Mesendoderm (in vitro differentiated cells): Measurements from ENCODE around the gene ERCC8.
A peak's percentile ranks its signal among the peaks of the same experiment; 100 is the strongest.
"Not testable (repeated sequence)": the region's sequence is repeated elsewhere in the genome, so short reads cannot be mapped to it uniquely, and the experiment has no call there.

Experiments used
- DNase-seq: peaks from one replicate; pipeline ENCODE4 v3.0.0; 2013
- H2AK5ac ChIP-seq: 2 replicates; pipeline ENCODE4 v1.6.1; 2013; ENCODE audit warnings: low read length, inconsistent platforms
- H2BK120ac ChIP-seq: 2 replicates; pipeline ENCODE4 v1.6.1; 2013; ENCODE audit warnings: low read depth, mild to moderate bottlenecking, low read length, moderate library complexity, mixed read lengths
- H2BK15ac ChIP-seq: replicated peaks from 2 replicates; pipeline ENCODE4 v1.6.1; 2013; ENCODE audit warnings: low read depth, mild to moderate bottlenecking, moderate library complexity
- H2BK5ac ChIP-seq: 2 replicates; pipeline ENCODE4 v1.6.1; 2013; ENCODE audit warnings: low read length, inconsistent platforms
- H3K18ac ChIP-seq: 2 replicates; pipeline ENCODE4 v1.6.1; 2013; ENCODE audit warnings: mild to moderate bottlenecking, low read length, mixed read lengths
- H3K23ac ChIP-seq: one replicate; pipeline ENCODE4 v1.6.1; 2013; ENCODE audit warnings: low read length
- H3K27ac ChIP-seq: 2 replicates; pipeline ENCODE4 v1.5.1; 2013; ENCODE audit warnings: low read depth, mild to moderate bottlenecking, inconsistent platforms, low read length, moderate library complexity
- H3K27me3 ChIP-seq: 2 replicates; pipeline ENCODE4 v1.6.1; 2013; ENCODE audit warnings: low read length, control low read depth, mild to moderate bottlenecking, inconsistent platforms; ENCODE audit not compliant: insufficient read depth, poor library complexity
- H3K36me3 ChIP-seq: 2 replicates; pipeline ENCODE4 v1.6.1; 2013; ENCODE audit warnings: low read length, inconsistent platforms; ENCODE audit not compliant: control insufficient read depth, insufficient read depth
- H3K4ac ChIP-seq: one replicate; pipeline ENCODE4 v1.6.1; 2013; ENCODE audit warnings: low read depth, mild to moderate bottlenecking, low read length, moderate library complexity
- H3K4me1 ChIP-seq: 2 replicates; pipeline ENCODE4 v1.6.1; 2013; ENCODE audit warnings: low read depth, low read length, inconsistent platforms; ENCODE audit not compliant: control insufficient read depth
- H3K4me2 ChIP-seq: 2 replicates; pipeline ENCODE4 v1.6.1; 2013; ENCODE audit warnings: low read length
- H3K4me3 ChIP-seq: 2 replicates; pipeline ENCODE4 v1.5.1; 2013; ENCODE audit warnings: mild to moderate bottlenecking, low read length
- H3K56ac ChIP-seq: one replicate; pipeline ENCODE4 v1.6.1; 2013; ENCODE audit warnings: low read length
- H3K79me1 ChIP-seq: 2 replicates; pipeline ENCODE4 v1.6.1; 2013; ENCODE audit warnings: low read length, inconsistent platforms
- H3K79me2 ChIP-seq: 2 replicates; pipeline ENCODE4 v1.6.1; 2013; ENCODE audit warnings: mild to moderate bottlenecking, low read length; ENCODE audit not compliant: control insufficient read depth, insufficient read depth
- H3K9ac ChIP-seq: 2 replicates; pipeline ENCODE4 v1.6.1; 2013; ENCODE audit warnings: low read length, inconsistent platforms
- H4K5ac ChIP-seq: one replicate; pipeline ENCODE4 v1.6.1; 2013; ENCODE audit warnings: low read length
- H4K8ac ChIP-seq: one replicate; pipeline ENCODE4 v1.6.1; 2013; ENCODE audit warnings: low read depth, mild to moderate bottlenecking, control low read depth, low read length, moderate library complexity
- WGBS: extraction: QIAGEN DNeasy Blood & Tissue Kit; methylation state at CpG from one replicate; pipeline ENCODE4 v1.1.7; 2013; ENCODE audit warnings: low lambda C conversion rate, missing lambda C conversion rate; ENCODE audit not compliant: insufficient coverage; ENCODE audit errors: extremely low coverage; 5-methylcytosine and 5-hydroxymethylcytosine counted together

ERCC8 gene

DNA sequence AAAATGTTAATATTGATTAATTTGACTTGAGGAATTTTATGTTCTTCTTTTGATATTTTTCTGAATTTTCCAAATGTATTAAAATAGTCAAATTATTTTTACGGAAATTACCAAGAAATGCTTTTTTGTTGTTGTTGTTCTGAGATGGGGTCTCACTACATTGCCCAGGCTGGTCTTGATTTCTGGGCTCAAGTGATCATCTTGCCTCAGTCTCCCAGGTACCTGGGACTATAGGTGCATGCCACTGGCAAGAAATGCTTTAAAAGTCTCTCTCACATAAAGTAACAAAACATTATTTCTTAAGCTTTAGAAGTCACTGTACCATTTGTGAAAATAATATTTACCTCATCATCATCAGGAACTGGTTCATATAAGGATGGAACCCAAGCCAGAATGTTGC lies 57.8 kb downstream of the ERCC8 start:
- WGBS = no CpG with 5 or more reads among the region's 1 CpG
- no peak overlapping the region for H3K4ac ChIP-seq
- H4K5ac ChIP-seq = no peak overlapping the region
- no peak overlapping the region for H3K27ac ChIP-seq
- no peak overlapping the region for H3K23ac ChIP-seq
- no peak overlapping the region for H3K4me2 ChIP-seq
- H4K8ac ChIP-seq = no peak overlapping the region
- no peak overlapping the region for H3K9ac ChIP-seq
- H3K4me1 ChIP-seq = no peaks in the 10 kb centered on the region
- H3K18ac ChIP-seq = no peak overlapping the region
- no peak overlapping the region for H2BK120ac ChIP-seq
- no peak overlapping the region for H2AK5ac ChIP-seq
- H3K79me1 ChIP-seq = no peaks in the 10 kb centered on the region
- no peak overlapping the region for H3K56ac ChIP-seq
- no peak overlapping the region for H2BK5ac ChIP-seq
- no peak overlapping the region for H2BK15ac ChIP-seq
- no peak for DNase-seq
- no peaks in the 10 kb centered on the region for H3K36me3 ChIP-seq
- H3K79me2 ChIP-seq = no peaks in the 10 kb centered on the region
- no peak overlapping the region for H3K4me3 ChIP-seq
- no peaks in the 10 kb centered on the region for H3K27me3 ChIP-seq

- Histone ChIP-seq H4K5ac (no peak overlapping the region), H3K4me2 (no peak overlapping the region), H3K27ac (no peak overlapping the region), H3K4ac (no peak overlapping the region), H3K79me2 (no peaks in the 10 kb centered on the region), H3K23ac (no peak overlapping the region), H2BK5ac (no peak overlapping the region), H3K4me1 (no peaks in the 10 kb centered on the region), H3K56ac (no peak overlapping the region), H3K9ac (no peak overlapping the region), H2AK5ac (no peak overlapping the region), H2BK120ac (no peak overlapping the region), H3K4me3 (no peak overlapping the region), H3K18ac (no peak overlapping the region), H4K8ac (no peak overlapping the region), H3K27me3 (no peaks in the 10 kb centered on the region), H3K79me1 (no peaks in the 10 kb centered on the region), H2BK15ac (no peak overlapping the region), H3K36me3 (no peaks in the 10 kb centered on the region)
- no peak for DNase-seq
- no CpG with 5 or more reads among the region's 5 CpGs for WGBS
Measured at GRCh38 chr5:60886158-60886557, 58.7 kb downstream of the ERCC8 start.

GRCh38 chr5:60883229-60883628 lies 61.6 kb downstream of the ERCC8 start:
- Histone ChIP-seq H2AK5ac (no peak overlapping the region), H3K56ac (no peak overlapping the region), H4K5ac (no peak overlapping the region), H4K8ac (no peak overlapping the region), H3K27ac (no peak overlapping the region), H3K18ac (no peak overlapping the region), H3K79me2 (no peaks in the 10 kb centered on the region), H3K4me2 (no peak overlapping the region), H3K4ac (no peak overlapping the region), H3K79me1 (no peaks in the 10 kb centered on the region), H3K23ac (no peak overlapping the region), H2BK15ac (no peak overlapping the region), H2BK120ac (no peak overlapping the region), H3K4me1 (no peaks in the 10 kb centered on the region), H3K4me3 (no peak overlapping the region), H3K27me3 (no peaks in the 10 kb centered on the region), H2BK5ac (no peak overlapping the region), H3K36me3 (no peaks in the 10 kb centered on the region), H3K9ac (no peak overlapping the region)
- peak; percentile 24 for DNase-seq

- H2BK5ac ChIP-seq = no peak overlapping the region
- H3K27me3 ChIP-seq = no peaks in the 10 kb centered on the region
- no peaks in the 10 kb centered on the region for H3K4me1 ChIP-seq
- no peaks in the 10 kb centered on the region for H3K79me2 ChIP-seq
- no peak for DNase-seq
- H3K4me3 ChIP-seq = no peak overlapping the region
- no peak overlapping the region for H3K23ac ChIP-seq
- no peak overlapping the region for H3K56ac ChIP-seq
- no peak overlapping the region for H2BK15ac ChIP-seq
- H3K36me3 ChIP-seq = no peaks in the 10 kb centered on the region
- H2AK5ac ChIP-seq = no peak overlapping the region
- no peak overlapping the region for H3K4ac ChIP-seq
- H3K27ac ChIP-seq = no peak overlapping the region
- H3K9ac ChIP-seq = no peak overlapping the region
- H4K5ac ChIP-seq = no peak overlapping the region
- H3K4me2 ChIP-seq = no peak overlapping the region
- H3K18ac ChIP-seq = no peak overlapping the region
- H2BK120ac ChIP-seq = no peak overlapping the region
- no peaks in the 10 kb centered on the region for H3K79me1 ChIP-seq
- no peak overlapping the region for H4K8ac ChIP-seq
Measured at GRCh38 chr5:60872892-60873291, 72.0 kb downstream of the ERCC8 start.

DNA sequence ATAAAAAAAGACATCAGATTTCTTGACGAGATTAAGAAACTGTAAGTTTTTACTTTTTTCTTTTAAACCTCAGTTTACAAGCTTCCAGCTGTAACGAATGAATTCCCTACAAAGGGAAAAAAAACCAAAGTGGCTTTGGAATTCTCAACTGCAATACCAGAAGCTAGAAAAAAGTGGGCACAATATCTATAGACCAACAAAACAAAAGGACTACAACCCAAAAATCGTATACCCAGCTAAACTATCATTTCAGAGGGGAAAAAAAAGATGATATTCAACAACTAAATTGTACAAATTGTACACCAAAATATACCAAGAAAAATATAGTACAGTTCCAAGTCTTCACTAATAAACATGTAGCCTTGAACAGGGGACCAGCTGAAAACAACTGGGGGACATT lies 74.0 kb downstream of the ERCC8 start:
- no peaks in the 10 kb centered on the region for H3K36me3 ChIP-seq
- no peaks in the 10 kb centered on the region for H3K79me2 ChIP-seq
- no peak overlapping the region for H4K5ac ChIP-seq
- no peak overlapping the region for H2BK15ac ChIP-seq
- H3K18ac ChIP-seq = no peak overlapping the region
- H3K79me1 ChIP-seq = no peaks in the 10 kb centered on the region
- no peaks in the 10 kb centered on the region for H3K27me3 ChIP-seq
- H3K56ac ChIP-seq = no peak overlapping the region
- H2BK5ac ChIP-seq = no peak overlapping the region
- H3K4ac ChIP-seq = no peak overlapping the region
- no peak overlapping the region for H2BK120ac ChIP-seq
- H3K4me3 ChIP-seq = no peak overlapping the region
- no peak overlapping the region for H4K8ac ChIP-seq
- H2AK5ac ChIP-seq = no peak overlapping the region
- H3K9ac ChIP-seq = no peak overlapping the region
- no peaks in the 10 kb centered on the region for H3K4me1 ChIP-seq
- H3K4me2 ChIP-seq = no peak overlapping the region
- no CpG with 5 or more reads among the region's 3 CpGs for WGBS
- no peak for DNase-seq
- H3K23ac ChIP-seq = no peak overlapping the region
- H3K27ac ChIP-seq = no peak overlapping the region

GRCh38 chr5:60860572-60860971 lies 84.3 kb downstream of the ERCC8 start:
- not testable (repeated sequence) for H3K4me1 ChIP-seq, DNase-seq, H2AK5ac ChIP-seq, H3K27ac ChIP-seq, H3K4ac ChIP-seq, H3K36me3 ChIP-seq, H3K9ac ChIP-seq, H4K5ac ChIP-seq, H2BK120ac ChIP-seq, H3K4me2 ChIP-seq, H2BK15ac ChIP-seq, H3K79me1 ChIP-seq, H3K27me3 ChIP-seq, H3K4me3 ChIP-seq, H3K23ac ChIP-seq, H4K8ac ChIP-seq, H2BK5ac ChIP-seq, H3K18ac ChIP-seq, H3K79me2 ChIP-seq, H3K56ac ChIP-seq
- no CpG with 5 or more reads among the region's 16 CpGs for WGBS
